Ishikawa (cell line): Measurements from ENCODE around the gene PINK1.

ENCODE experiments used
- CEBPB ChIP-seq: IDR thresholded peaks from 2 replicates; pipeline ENCODE4 v1.6.1; 2012
- CREB1 ChIP-seq: IDR thresholded peaks from 2 replicates; pipeline ENCODE4 v1.6.1; 2012; ENCODE audit warnings: low read depth
- EGR1 ChIP-seq: IDR thresholded peaks from 2 replicates; pipeline ENCODE4 v1.6.1; 2012
- EP300 ChIP-seq: IDR thresholded peaks from 2 replicates; pipeline ENCODE4 v1.6.1; 2012; ENCODE audit warnings: borderline replicate concordance
- FOXM1 ChIP-seq: IDR thresholded peaks from 2 replicates; pipeline ENCODE4 v1.6.1; 2012; ENCODE audit warnings: low read depth, borderline replicate concordance
- MAX ChIP-seq: IDR thresholded peaks from 2 replicates; pipeline ENCODE4 v1.6.1; 2012
- NFIC ChIP-seq: IDR thresholded peaks from 2 replicates; pipeline ENCODE4 v1.6.1; 2012
- RAD21 ChIP-seq: IDR thresholded peaks from 2 replicates; pipeline ENCODE4 v1.6.1; 2012; ENCODE audit warnings: low read depth
- REST ChIP-seq: IDR thresholded peaks from 2 replicates; pipeline ENCODE4 v1.6.1; 2012; ENCODE audit warnings: low read depth, mild to moderate bottlenecking
- TAF1 ChIP-seq: IDR thresholded peaks from 2 replicates; pipeline ENCODE4 v1.6.1; 2012; ENCODE audit warnings: low read depth, mild to moderate bottlenecking
- TCF12 ChIP-seq: IDR thresholded peaks from 2 replicates; pipeline ENCODE4 v1.6.1; 2012; ENCODE audit warnings: low read depth
- TEAD4 ChIP-seq: IDR thresholded peaks from 2 replicates; pipeline ENCODE4 v1.6.1; 2012
- USF1 ChIP-seq: IDR thresholded peaks from 2 replicates; pipeline ENCODE4 v1.6.1; 2012
- YY1 ChIP-seq: IDR thresholded peaks from 2 replicates; pipeline ENCODE4 v1.6.1; 2012; ENCODE audit warnings: low read depth
- ZBTB7A ChIP-seq: IDR thresholded peaks from 2 replicates; pipeline ENCODE4 v1.6.1; 2012; ENCODE audit warnings: low read depth

Gene PINK1

GRCh38 chr1:20624709-20625108 is 8.5 kb upstream of the PINK1 start:
- TF ChIP-seq FOXM1 (no peak), ZBTB7A (no peak), USF1 (0 out of 2 replicates have a peak, but pooled peaks have one; percentile 23)

GRCh38 chr1:20625176-20626097 is 7.8 kb upstream of the PINK1 start:
- TF ChIP-seq ZBTB7A (no peak), FOXM1 (no peak), USF1 (no peak), MAX (no peak), CREB1 (no peak), RAD21 (no peak), TAF1 (no peak), YY1 (no peak), NFIC (no peak), EGR1 (no peak), TCF12 (no peak), TEAD4 (no peak), REST (no peak), EP300 (no peak), CEBPB (no peak)

GRCh38 chr1:20626098-20626427 is 7.2 kb upstream of the PINK1 start:
- TF ChIP-seq REST (no peak), TCF12 (no peak), MAX (no peak), EP300 (no peak), FOXM1 (no peak), CREB1 (no peak), ZBTB7A (no peak), TEAD4 (no peak), NFIC (no peak), USF1 (no peak), TAF1 (no peak), CEBPB (no peak), EGR1 (no peak), YY1 (no peak), RAD21 (no peak)

- TF ChIP-seq CEBPB = no peak
- no peak for TF ChIP-seq TAF1
- no peak for TF ChIP-seq CREB1
- TF ChIP-seq MAX = no peak
- no peak for TF ChIP-seq RAD21
- TF ChIP-seq ZBTB7A = no peak
- TF ChIP-seq NFIC = no peak
- TF ChIP-seq FOXM1 = no peak
- TF ChIP-seq TCF12 = no peak
- no peak for TF ChIP-seq YY1
- no peak for TF ChIP-seq REST
- TF ChIP-seq TEAD4 = no peak
- TF ChIP-seq EP300 = no peak
- no peak for TF ChIP-seq USF1
- TF ChIP-seq EGR1 = no peak
Measured at GRCh38 chr1:20626524-20626923, 6.7 kb upstream of the PINK1 start.
